Vagina (tissue), 2 donors: ENCODE data around the gene TRPM1.

ENCODE experiments used
- CTCF ChIP-seq, 3 experiments: fragments of 450-650 bp in 2 of 3; fragments of 200-600 bp in 1 of 3; sonication (generic) in 1 of 3; IDR thresholded peaks; one replicate each; pipeline ENCODE4 v1.5.1; 2017 to 2019; ENCODE audit warnings: antibody characterized with exemption in 3 of 3, mild to moderate bottlenecking in 2 of 3, moderate library complexity in 2 of 3
- POLR2A ChIP-seq, 2 donors: fragments of 450-650 bp; IDR thresholded peaks; one replicate each; pipeline ENCODE4 v1.6.1; 2017; ENCODE audit warnings: antibody characterized with exemption in 2 of 2, mild to moderate bottlenecking in 2 of 2, moderate library complexity in 2 of 2

GRCh38 chr15:31019986-31020385, 81.5 kb downstream of the TRPM1 start:
- TF ChIP-seq CTCF (IDR thresholded peaks at IDR 0.05), result no peak
- TF ChIP-seq POLR2A (IDR thresholded peaks at IDR 0.05), result no peak
